Lung (tissue), 12 donors: ENCODE results near the gene HSF2. TPM values are rescaled to one million over a fixed set of nuclear protein-coding genes. Genes with fewer than 3 reads are reported as not detected.

Source experiments
- ATAC-seq: fragments of 200-7000 bp; cut with Tn5 transposase; one replicate; pipeline ENCODE4 v1.9.1; 2020; ENCODE audit warnings: moderate number of reproducible peaks; ENCODE audit not compliant: insufficient read depth, low FRiP score
- DNase-seq, 3 donors: peaks; one replicate each; pipeline ENCODE4 v3.0.0-alpha.2; 2013 to 2017
- H3K27ac ChIP-seq, 2 donors: one replicate each; pipeline ENCODE4 v1.5.1; 2013; ENCODE audit warnings: mild to moderate bottlenecking in 2 of 2, moderate library complexity in 2 of 2, control low read depth in 1 of 2, inconsistent platforms in 1 of 2, low read depth in 1 of 2, low read length in 1 of 2
- H3K27me3 ChIP-seq, 3 donors: one replicate each; pipeline ENCODE4 v1.5.1; 2013; ENCODE audit warnings: low read length in 2 of 3; ENCODE audit not compliant: control insufficient read depth in 3 of 3, insufficient read depth in 3 of 3
- H3K36me3 ChIP-seq, 4 donors: one replicate each; pipeline ENCODE4 v1.5.1; 2013; ENCODE audit warnings: low read length in 4 of 4, mild to moderate bottlenecking in 1 of 4, moderate library complexity in 1 of 4; ENCODE audit not compliant: control insufficient read depth in 4 of 4, insufficient read depth in 4 of 4
- H3K4me1 ChIP-seq, 5 donors: one replicate each; pipeline ENCODE4 v1.5.1; 2013; ENCODE audit warnings: low read length in 5 of 5, mild to moderate bottlenecking in 2 of 5, moderate library complexity in 1 of 5; ENCODE audit not compliant: control insufficient read depth in 5 of 5, insufficient read depth in 5 of 5
- H3K4me3 ChIP-seq: one replicate; pipeline ENCODE4 v1.5.1; 2013; ENCODE audit warnings: mild to moderate bottlenecking, control low read depth, moderate library complexity
- H3K9ac ChIP-seq, 2 donors: one replicate each; pipeline ENCODE4 v1.5.1; 2013; ENCODE audit warnings: low read length in 2 of 2, control low read depth in 1 of 2; ENCODE audit not compliant: insufficient read depth in 1 of 2
- H3K9me3 ChIP-seq, 4 donors: one replicate each; pipeline ENCODE4 v1.5.1; 2013; ENCODE audit warnings: low read length in 3 of 4, mild to moderate bottlenecking in 1 of 4, moderate library complexity in 1 of 4; ENCODE audit not compliant: control insufficient read depth in 4 of 4, insufficient read depth in 3 of 4
- CTCF ChIP-seq: IDR thresholded peaks from 2 replicates; pipeline ENCODE4 v1.5.1; 2012; ENCODE audit warnings: mild to moderate bottlenecking; ENCODE audit errors: control extremely low read depth, extremely low read depth
- WGBS, 2 donors: extraction: QIAGEN DNeasy Blood & Tissue Kit; methylation state at CpG; one replicate each; pipeline ENCODE4 v1.1.7; 2013; 5-methylcytosine and 5-hydroxymethylcytosine counted together
- polyA plus RNA-seq, 2 donors: library from polyadenylated mRNA; stranded (reverse); fragments of 200-250 nt; gene quantifications; one replicate each; pipeline ENCODE4 v1.2.1, GENCODE V29; 2013
- total RNA-seq, 2 donors: library from RNA; depleted of rRNA in 1 of 2; stranded (reverse); fragments of >200 nt in 1 of 2; gene quantifications; one replicate each; pipeline ENCODE4 v1.2.1, GENCODE V29; 2014 to 2021
- donor health status: control.
- donor health status: control.
- donor health status: Bipolar disorder and iron deficiency.
- donor health status: healthy.
- donor health status: DM: yes; HTN: yes; CAD: no.

The HSF2 gene
- total and polyA plus RNA-seq, 4 donors = 7.0 to 36.8 (median 8.7) TPM

GRCh38 chr6:122388945-122389344 lies 10.5 kb upstream of the HSF2 start:
- TF ChIP-seq CTCF = no peak
- DNase-seq = peak in 1 of 3 donors; percentile 17
- ATAC-seq = no peak

DNA sequence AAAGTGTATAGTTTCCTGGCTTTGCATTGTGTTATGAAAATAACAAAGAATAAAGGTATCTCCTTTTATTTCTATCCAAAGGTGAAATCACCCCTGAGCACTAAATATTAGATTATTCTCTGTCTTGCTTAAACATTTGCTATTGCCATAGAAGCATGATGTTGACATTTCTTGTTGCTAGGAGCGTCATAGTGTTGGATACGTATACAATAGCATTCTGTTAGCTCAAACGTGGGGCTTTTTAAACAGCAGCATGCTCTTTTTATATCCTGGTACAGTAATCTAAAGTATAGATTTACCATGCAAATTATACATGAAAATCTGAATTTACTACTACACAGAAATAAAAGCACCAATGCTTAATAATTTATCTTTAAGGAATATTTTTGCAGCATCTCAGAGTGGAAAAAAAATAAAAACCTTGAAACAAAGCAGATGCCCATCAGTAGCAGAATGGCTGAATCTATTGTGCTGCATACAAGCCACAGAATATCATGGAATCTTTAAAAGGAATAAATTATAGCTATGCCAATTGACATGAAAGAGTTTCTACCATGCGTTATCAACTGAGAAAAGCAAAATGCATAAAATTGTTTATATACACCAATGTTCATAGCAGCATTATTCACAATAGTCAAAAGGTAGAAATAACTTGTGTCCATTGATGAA lies 9.6 kb upstream of the HSF2 start:
- Histone ChIP-seq H3K9ac (no peak overlapping the region), H3K27ac (no peak overlapping the region), H3K4me1 (no peaks in the 10 kb centered on the region), H3K27me3 (no peaks in the 10 kb centered on the region), H3K36me3 (no peaks in the 10 kb centered on the region), H3K9me3 (no peaks in the 10 kb centered on the region), H3K4me3 (no peak overlapping the region)
- no peak for TF ChIP-seq CTCF
- WGBS, 2 donors = 62 to 75% methylated on average over 4 of the region's 4 CpGs
- ATAC-seq (no peak), DNase-seq (peak in 2 of 3 donors; percentile 75)

More at GRCh38 chr6:122388945-122389344, 10.5 kb upstream of the HSF2 start:
- WGBS, 2 donors = 93 to 94% methylated on average over 2 of the region's 2 CpGs
- Histone ChIP-seq H3K27ac (no peak overlapping the region), H3K4me3 (no peak overlapping the region), H3K36me3 (no peaks in the 10 kb centered on the region), H3K4me1 (no peaks in the 10 kb centered on the region), H3K9me3 (no peaks in the 10 kb centered on the region), H3K27me3 (no peaks in the 10 kb centered on the region), H3K9ac (no peak overlapping the region)

DNA sequence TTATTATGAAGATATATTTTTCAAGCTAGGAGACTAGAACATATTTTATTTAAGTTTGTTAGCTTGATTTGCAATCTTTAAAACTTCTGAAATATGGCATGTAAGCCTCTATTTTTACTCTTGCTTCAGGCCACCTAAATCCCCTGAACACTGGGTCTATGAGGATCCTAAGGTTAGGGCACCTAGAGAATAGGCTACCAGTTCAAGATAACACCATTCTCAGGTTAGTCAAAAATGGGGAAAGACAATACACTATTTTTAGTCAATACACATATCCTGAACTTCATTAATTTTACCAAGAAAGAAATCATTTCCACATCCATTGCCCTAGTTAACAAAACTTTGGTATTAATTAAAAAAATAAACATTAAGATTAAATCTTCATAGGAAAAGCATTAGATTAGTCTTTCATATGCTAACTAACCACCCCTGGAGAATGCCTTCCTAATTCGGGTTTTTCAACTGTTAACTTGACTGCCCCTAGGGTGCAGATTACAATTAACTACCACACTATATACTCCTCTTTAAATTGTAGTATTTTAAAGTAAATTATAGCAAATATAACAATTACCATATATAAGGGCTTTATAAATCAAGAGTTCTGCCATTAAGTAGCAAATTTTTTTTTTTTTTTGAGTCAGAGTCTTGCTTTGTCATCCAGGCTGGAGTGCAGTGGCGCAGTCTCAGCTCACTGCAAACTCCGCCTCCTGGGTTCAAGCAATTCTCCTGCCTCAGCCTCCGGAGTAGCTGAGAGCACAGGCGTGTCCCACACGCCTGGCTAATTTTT lies 6.7 kb upstream of the HSF2 start:
- Histone ChIP-seq H3K36me3 (no peaks in the 10 kb centered on the region), H3K27me3 (no peaks in the 10 kb centered on the region), H3K4me1 (no peaks in the 10 kb centered on the region), H3K27ac (no peak overlapping the region), H3K9ac (no peak overlapping the region), H3K9me3 (no peaks in the 10 kb centered on the region), H3K4me3 (no peak overlapping the region)
- DNase-seq (no peak), ATAC-seq (no peak)
- no peak for TF ChIP-seq CTCF
- 83 to 85% methylated on average over 6 of the region's 6 CpGs for WGBS, 2 donors
